ENCODE results near the gene SMAGP.
"Not testable (repeated sequence)": the region's sequence is repeated elsewhere in the genome, so short reads cannot be mapped to it uniquely, and the experiment has no call there.

The SMAGP gene

DNA sequence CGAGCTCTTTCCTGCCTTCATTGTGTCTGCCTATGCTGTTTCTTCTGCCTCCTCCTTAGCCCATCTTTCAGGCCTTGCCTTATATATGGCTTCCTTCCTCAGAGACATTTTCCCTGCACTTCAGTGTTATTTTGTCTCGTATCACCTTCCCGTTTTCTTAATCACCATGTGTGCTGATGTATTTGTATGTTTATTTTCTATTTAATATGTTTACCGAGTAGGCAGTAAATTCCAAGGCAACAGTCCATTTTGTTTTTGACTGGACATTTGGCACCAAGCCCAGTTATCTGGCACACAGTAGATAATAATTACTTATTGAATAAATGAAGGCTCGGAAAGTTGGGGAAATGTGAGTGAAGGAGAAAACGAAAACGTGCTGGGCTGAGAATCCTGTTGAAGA lies 47.8 kb downstream of the SMAGP start:
- H3F3A ChIP-seq (ENCODE audit: insufficient read depth, low read length), result peaks cover 4% of the 10 kb centered on the region
- TF ChIP-seq CTCF (IDR thresholded peaks at IDR 0.05; ENCODE audit: low read length), result no peak
- no peak for TF ChIP-seq EZH2 (IDR thresholded peaks at IDR 0.05; ENCODE audit: borderline replicate concordance, low read length)
- no peaks in the 10 kb centered on the region for H3K36me3 ChIP-seq (ENCODE audit: insufficient read depth, low read length)
- H3K79me2 ChIP-seq (ENCODE audit: insufficient read depth, low read length), result no peaks in the 10 kb centered on the region
- H3K4me2 ChIP-seq (ENCODE audit: low read length), result no peak overlapping the region
- H3K9me2 ChIP-seq (ENCODE audit: low read depth, low read length), result no peaks in the 10 kb centered on the region
- no peak overlapping the region for H3K4me3 ChIP-seq (ENCODE audit: low read depth, low read length, poor library complexity, severe bottlenecking)
- H4K20me1 ChIP-seq (ENCODE audit: insufficient read depth, low read length), result no peaks in the 10 kb centered on the region
- H3K27me3 ChIP-seq (ENCODE audit: insufficient read depth, low read length), result no peaks in the 10 kb centered on the region
- H3K27ac ChIP-seq (ENCODE audit: low read depth, low read length, poor library complexity, severe bottlenecking), result no peak overlapping the region
- no peaks in the 10 kb centered on the region for H3K9me3 ChIP-seq (ENCODE audit: low read length)
- no peak overlapping the region for H3K9ac ChIP-seq (ENCODE audit: low read length)
- H2AFZ ChIP-seq (ENCODE audit: low read length), result no peak overlapping the region
- H3K4me1 ChIP-seq (ENCODE audit: insufficient read depth, low read length, severe bottlenecking), result peaks cover 10% of the 10 kb centered on the region

DNA sequence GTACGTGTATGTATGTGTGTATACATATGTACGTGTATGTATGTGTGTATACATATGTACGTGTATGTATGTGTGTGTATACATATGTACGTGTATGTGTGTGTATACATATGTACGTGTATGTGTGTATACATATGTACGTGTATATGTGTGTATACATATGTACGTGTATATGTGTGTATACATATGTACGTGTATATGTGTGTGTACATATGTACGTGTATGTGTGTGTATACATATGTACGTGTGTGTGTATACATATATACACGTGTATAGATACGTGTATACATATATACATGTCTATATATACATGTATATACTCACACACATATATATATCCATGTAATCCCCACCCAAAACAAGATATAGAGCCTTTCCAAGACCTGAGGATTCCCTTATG lies 50.4 kb downstream of the SMAGP start:
- H3K79me2 ChIP-seq (ENCODE audit: insufficient read depth, low read length); H3K9me3 ChIP-seq (ENCODE audit: low read length); H3K36me3 ChIP-seq (ENCODE audit: insufficient read depth, low read length); H3K4me1 ChIP-seq (ENCODE audit: insufficient read depth, low read length, severe bottlenecking); H3K27me3 ChIP-seq (ENCODE audit: insufficient read depth, low read length); H3K4me3 ChIP-seq (ENCODE audit: low read depth, low read length, poor library complexity, severe bottlenecking); H3K9me2 ChIP-seq (ENCODE audit: low read depth, low read length); H3K27ac ChIP-seq (ENCODE audit: low read depth, low read length, poor library complexity, severe bottlenecking); H3K9ac ChIP-seq (ENCODE audit: low read length); H4K20me1 ChIP-seq (ENCODE audit: insufficient read depth, low read length); H3K4me2 ChIP-seq (ENCODE audit: low read length); H2AFZ ChIP-seq (ENCODE audit: low read length): not testable (repeated sequence)
- peaks cover 13% of the 10 kb centered on the region; the same call in 1 of the 2 replicates for H3F3A ChIP-seq (ENCODE audit: insufficient read depth, low read length)

GRCh38 chr12:51219322-51219721 lies 50.9 kb downstream of the SMAGP start:
- H3K4me2 ChIP-seq (ENCODE audit: low read length), result no peak overlapping the region
- H3K9me3 ChIP-seq (ENCODE audit: low read length), result no peaks in the 10 kb centered on the region
- H3K27ac ChIP-seq (ENCODE audit: low read depth, low read length, poor library complexity, severe bottlenecking), result no peak overlapping the region
- H3K36me3 ChIP-seq (ENCODE audit: insufficient read depth, low read length), result no peaks in the 10 kb centered on the region; the same call in 1 of the 2 replicates
- no peaks in the 10 kb centered on the region for H3K79me2 ChIP-seq (ENCODE audit: insufficient read depth, low read length)
- H3F3A ChIP-seq (ENCODE audit: insufficient read depth, low read length), result peaks cover 13% of the 10 kb centered on the region; the same call in 1 of the 2 replicates
- H3K4me3 ChIP-seq (ENCODE audit: low read depth, low read length, poor library complexity, severe bottlenecking), result no peak overlapping the region
- TF ChIP-seq CTCF (IDR thresholded peaks at IDR 0.05; ENCODE audit: low read length), result no peak
- no peak for TF ChIP-seq EZH2 (IDR thresholded peaks at IDR 0.05; ENCODE audit: borderline replicate concordance, low read length)
- H3K27me3 ChIP-seq (ENCODE audit: insufficient read depth, low read length), result no peaks in the 10 kb centered on the region
- no peak overlapping the region for H2AFZ ChIP-seq (ENCODE audit: low read length)
- no peaks in the 10 kb centered on the region for H3K9me2 ChIP-seq (ENCODE audit: low read depth, low read length)
- H4K20me1 ChIP-seq (ENCODE audit: insufficient read depth, low read length), result no peaks in the 10 kb centered on the region
- peaks cover 10% of the 10 kb centered on the region for H3K4me1 ChIP-seq (ENCODE audit: insufficient read depth, low read length, severe bottlenecking)
- H3K9ac ChIP-seq (ENCODE audit: low read length), result no peak overlapping the region

GRCh38 chr12:51218607-51219161 lies 51.5 kb downstream of the SMAGP start:
- Histone ChIP-seq H3K27ac (ENCODE audit: low read depth, low read length, poor library complexity, severe bottlenecking) (no peak overlapping the region), H3K9ac (ENCODE audit: low read length) (peak overlapping the region; percentile 72; the same call in 1 of the 2 replicates), H4K20me1 (ENCODE audit: insufficient read depth, low read length) (no peaks in the 10 kb centered on the region), H3K36me3 (ENCODE audit: insufficient read depth, low read length) (no peaks in the 10 kb centered on the region; the same call in 1 of the 2 replicates), H3K9me3 (ENCODE audit: low read length) (no peaks in the 10 kb centered on the region), H3K9me2 (ENCODE audit: low read depth, low read length) (no peaks in the 10 kb centered on the region), H3K4me2 (ENCODE audit: low read length) (peak overlapping the region; percentile 96), H3K4me1 (ENCODE audit: insufficient read depth, low read length, severe bottlenecking) (peaks cover 10% of the 10 kb centered on the region), H3K27me3 (ENCODE audit: insufficient read depth, low read length) (no peaks in the 10 kb centered on the region), H3K4me3 (ENCODE audit: low read depth, low read length, poor library complexity, severe bottlenecking) (peak overlapping the region; percentile 78), H3K79me2 (ENCODE audit: insufficient read depth, low read length) (no peaks in the 10 kb centered on the region), H2AFZ (ENCODE audit: low read length) (no peak overlapping the region), H3F3A (ENCODE audit: insufficient read depth, low read length) (peaks cover 13% of the 10 kb centered on the region; the same call in 1 of the 2 replicates)
- TF ChIP-seq EZH2 (IDR thresholded peaks at IDR 0.05; ENCODE audit: borderline replicate concordance, low read length) (no peak), CTCF (IDR thresholded peaks at IDR 0.05; ENCODE audit: low read length) (no peak)

Measured in OCI-LY1 (cell line).